Measurements from ENCODE around the gene MRPL48.
"Not testable (repeated sequence)": the region's sequence is repeated elsewhere in the genome, so short reads cannot be mapped to it uniquely, and the experiment has no call there.

The MRPL48 gene

GRCh38 chr11:73787643-73788558, at the start of gene MRPL48:
Gene MRPL48, plus strand, starts transcription at chr11:73787874. Its CDS starts 98 bp downstream, at chr11:73787972.
- H3K4me3 ChIP-seq (ENCODE audit: low read depth, low read length), result peak within 1 kb of the TSS; percentile 76
- TF ChIP-seq CTCF (IDR thresholded peaks at IDR 0.05; ENCODE audit: low read depth, low read length), result no peak

- TF ChIP-seq CTCF (IDR thresholded peaks at IDR 0.05; ENCODE audit: low read depth, low read length), result no peak
- H3K4me3 ChIP-seq (ENCODE audit: low read depth, low read length), result no peak overlapping the region
These were observed 44.6 kb upstream of the MRPL48 start for GRCh38 chr11:73743045-73743444.

GRCh38 chr11:73746701-73747100, 41.0 kb upstream of the MRPL48 start:
- no peak for TF ChIP-seq CTCF (IDR thresholded peaks at IDR 0.05; ENCODE audit: low read depth, low read length)
- no peak overlapping the region for H3K4me3 ChIP-seq (ENCODE audit: low read depth, low read length)

- no peak for TF ChIP-seq CTCF (IDR thresholded peaks at IDR 0.05; ENCODE audit: low read depth, low read length)
- no peak overlapping the region for H3K4me3 ChIP-seq (ENCODE audit: low read depth, low read length)
These were observed 39.9 kb upstream of the MRPL48 start for GRCh38 chr11:73747762-73748161.

GRCh38 chr11:73748300-73748699, 39.4 kb upstream of the MRPL48 start:
- H3K4me3 ChIP-seq (ENCODE audit: low read depth, low read length), result no peak overlapping the region
- no peak for TF ChIP-seq CTCF (IDR thresholded peaks at IDR 0.05; ENCODE audit: low read depth, low read length)

- H3K4me3 ChIP-seq (ENCODE audit: low read depth, low read length), result no peak overlapping the region
- no peak for TF ChIP-seq CTCF (IDR thresholded peaks at IDR 0.05; ENCODE audit: low read depth, low read length)
These were observed 38.6 kb upstream of the MRPL48 start for GRCh38 chr11:73749118-73749517.

GRCh38 chr11:73750228-73750627, 37.4 kb upstream of the MRPL48 start:
- TF ChIP-seq CTCF (IDR thresholded peaks at IDR 0.05; ENCODE audit: low read depth, low read length), result no peak
- no peak overlapping the region for H3K4me3 ChIP-seq (ENCODE audit: low read depth, low read length)

GRCh38 chr11:73750862-73751261, 36.8 kb upstream of the MRPL48 start:
- not testable (repeated sequence) for H3K4me3 ChIP-seq (ENCODE audit: low read depth, low read length)

All from WI38 (cell line).